HepG2 (cell line): ENCODE results near the gene TBC1D12. TPM values are rescaled to one million over a fixed set of nuclear protein-coding genes. Genes with fewer than 3 reads are reported as not detected.
A peak's percentile ranks its signal among the peaks of the same experiment; 100 is the strongest.

Experiments
- AHR ChIP-seq: IDR thresholded peaks from 2 replicates; pipeline ENCODE4 v1.6.1; 2018; ENCODE audit warnings: missing genetic modification reagents, missing compliant biosample characterization
- BCL6 ChIP-seq: IDR thresholded peaks from 2 replicates; pipeline ENCODE4 v1.6.1; 2016; ENCODE audit warnings: missing genetic modification reagents, missing compliant biosample characterization
- CBX2 ChIP-seq, 2 experiments: fragments of 200-600 bp in 1 of 2; sonication (generic); formaldehyde crosslinking in 1 of 2; IDR thresholded peaks; 2 replicates each; pipeline versions ENCODE4 v1.7.0 to v1.8.1; 2018 to 2022; ENCODE audit warnings: low read depth in 2 of 2, low read length in 1 of 2, mild to moderate bottlenecking in 1 of 2, missing genetic modification reagents in 1 of 2
- CC2D1A ChIP-seq: sonication (generic); formaldehyde crosslinking; IDR thresholded peaks from 2 replicates; pipeline ENCODE4 v1.8.1; 2023; ENCODE audit warnings: mild to moderate bottlenecking, missing genetic modification reagents
- IKZF4 ChIP-seq: sonication (generic); formaldehyde crosslinking; IDR thresholded peaks from 2 replicates; pipeline ENCODE4 v1.5.1; 2020; ENCODE audit warnings: borderline replicate concordance, mild to moderate bottlenecking, low read depth, missing genetic modification reagents; ENCODE audit errors: not compliant biosample characterization
- MED1 ChIP-seq: sonication (generic); formaldehyde crosslinking; IDR thresholded peaks from 2 replicates; pipeline ENCODE4 v1.4.0; 2020; ENCODE audit warnings: missing genetic modification reagents
- PHF21A ChIP-seq: sonication (generic); formaldehyde crosslinking; IDR thresholded peaks from 2 replicates; pipeline ENCODE4 v1.5.0; 2020; ENCODE audit warnings: mild to moderate bottlenecking, missing genetic modification reagents
- SCMH1 ChIP-seq: sonication (generic); formaldehyde crosslinking; IDR thresholded peaks from 2 replicates; pipeline ENCODE4 v1.9.0; 2021; ENCODE audit warnings: missing genetic modification reagents, mild to moderate bottlenecking, borderline replicate concordance
- TOE1 ChIP-seq: sonication (generic); formaldehyde crosslinking; IDR thresholded peaks from 2 replicates; pipeline ENCODE4 v1.4.0; 2020; ENCODE audit warnings: mild to moderate bottlenecking, missing genetic modification reagents
- ZNF224 ChIP-seq: sonication (generic); formaldehyde crosslinking; IDR thresholded peaks from 2 replicates; pipeline ENCODE4 v1.5.0; 2020; ENCODE audit warnings: mild to moderate bottlenecking, missing genetic modification reagents
- ZNF431 ChIP-seq: sonication (generic); formaldehyde crosslinking; IDR thresholded peaks from 2 replicates; pipeline ENCODE4 v1.9.0; 2022; ENCODE audit warnings: missing genetic modification reagents, low read depth, mild to moderate bottlenecking, borderline replicate concordance
- ZNF644 ChIP-seq: IDR thresholded peaks from 2 replicates; pipeline ENCODE4 v1.6.1; 2016; ENCODE audit warnings: low read depth
- ZNF749 ChIP-seq: sonication (generic); formaldehyde crosslinking; IDR thresholded peaks from 2 replicates; pipeline ENCODE4 v1.8.0; 2022; ENCODE audit warnings: mild to moderate bottlenecking, missing genetic modification reagents, moderate library complexity, borderline replicate concordance
- ZSCAN22 ChIP-seq: sonication (generic); formaldehyde crosslinking; IDR thresholded peaks from 2 replicates; pipeline ENCODE4 v1.4.0; 2020; ENCODE audit warnings: mild to moderate bottlenecking, missing genetic modification reagents
- ZSCAN30 ChIP-seq: sonication (generic); formaldehyde crosslinking; IDR thresholded peaks from 2 replicates; pipeline ENCODE4 v1.5.0; 2020; ENCODE audit warnings: mild to moderate bottlenecking, missing genetic modification reagents
- polyA plus RNA-seq, 8 experiments: library from polyadenylated mRNA; depleted of rRNA in 3 of 8; stranded (reverse) in 7 of 8; unstranded in 1 of 8; fragments of >200 nt; fragmentation: Illumina TruSeq in 4 of 8; extraction: Trizol in 4 of 8; gene quantifications; 2 replicates each; pipeline versions ENCODE4 v1.2.1 to v1.2.3, GENCODE V29; 2011 to 2016; ENCODE audit warnings: low read depth in 4 of 8, missing spikeins in 1 of 8, mixed read lengths in 1 of 8; ENCODE audit not compliant: insufficient read depth in 1 of 8
- total RNA-seq, 5 experiments: library from RNA; depleted of rRNA; stranded (reverse); fragments of >200 nt; fragmentation: Illumina TruSeq; extraction: Trizol; gene quantifications; 2 replicates each; pipeline ENCODE4 v1.2.3, GENCODE V29; 2016; ENCODE audit warnings: low read depth in 1 of 5
- TF ChIP-seq, protein P1 (sequence below): sonication (generic); formaldehyde crosslinking; IDR thresholded peaks from 2 replicates; pipeline ENCODE4 v1.4.0; 2020; ENCODE audit warnings: missing genetic modification reagents
- TF ChIP-seq, protein P2 (sequence below): IDR thresholded peaks from 2 replicates; pipeline ENCODE4 v1.6.1; 2016; ENCODE audit warnings: low read depth, missing genetic modification reagents, missing compliant biosample characterization
- TF ChIP-seq, protein P3 (sequence below): sonication (generic); formaldehyde crosslinking; IDR thresholded peaks from 2 replicates; pipeline ENCODE4 v1.8.0; 2022; ENCODE audit warnings: mild to moderate bottlenecking, missing genetic modification reagents
- TF ChIP-seq, protein P4 (sequence below): IDR thresholded peaks from 2 replicates; pipeline ENCODE4 v1.6.1; 2018; ENCODE audit warnings: missing genetic modification reagents

TBC1D12 gene
- total and polyA plus RNA-seq, 2 of the 13 experiments (the other 11 are each of a cell fraction or from before 2014, with no cell fraction given): 5.7 to 6.2 TPM

DNA sequence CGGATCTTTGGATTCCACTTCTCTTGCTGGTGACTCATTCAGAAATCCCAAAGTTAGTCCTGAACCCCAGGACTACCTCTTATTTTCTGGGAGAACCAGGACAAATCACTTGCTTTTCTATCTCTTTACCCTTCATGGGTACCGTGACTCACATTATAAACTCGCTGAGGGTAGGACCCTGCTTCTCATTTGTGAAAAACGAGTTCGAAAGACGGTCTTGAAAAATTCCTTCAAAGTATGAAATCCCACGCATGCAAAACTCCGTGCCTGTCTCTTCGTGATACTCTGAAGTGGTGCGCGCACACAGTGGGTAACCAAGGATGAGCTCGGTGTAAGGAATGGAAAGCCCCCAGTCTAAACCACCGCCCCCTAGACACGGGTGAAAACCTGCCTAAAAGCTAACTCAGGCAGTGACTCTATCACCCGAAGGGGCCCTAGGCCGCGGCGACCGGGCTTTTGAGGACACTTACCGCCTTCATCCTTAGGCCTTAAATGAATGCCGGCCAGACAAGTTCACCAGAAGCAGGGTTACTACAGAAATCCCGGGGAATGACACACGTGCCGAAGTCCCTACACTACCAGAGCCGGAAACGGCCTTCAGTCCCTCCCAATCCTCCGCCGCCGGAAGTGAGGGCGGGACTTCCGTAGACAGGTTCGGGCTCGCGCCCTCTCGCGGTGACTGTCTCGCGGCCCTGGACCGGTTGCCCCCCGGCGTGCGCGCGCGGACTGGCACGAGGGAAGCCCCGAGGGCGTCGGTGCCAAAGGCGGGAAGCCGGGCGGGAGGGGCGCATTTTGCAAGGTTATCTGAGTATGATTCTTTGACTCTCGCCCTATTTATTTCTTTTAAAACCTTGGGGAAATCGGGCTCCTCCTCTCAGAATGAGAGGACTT is 39.7 kb upstream of the TBC1D12 start, which contains the start of gene NOC3L (continued):
- TF ChIP-seq PHF21A (peak; percentile 84), TOE1 (CRISPR knock-in tag) (peak; percentile 73; the same call in 1 of the 2 replicates), CBX2 (IDR thresholded peaks at IDR 0.05; ENCODE audit: low read depth, low read length) (no peak), CBX2 (CRISPR knock-in tag; IDR thresholded peaks at IDR 0.05; ENCODE audit: low read depth) (peak; percentile 74), ZNF431 (peak; percentile 96), ZSCAN30 (CRISPR knock-in tag) (peak; percentile 98), ZNF224 (peak; percentile 94; the same call in 1 of the 2 replicates), MED1 (peak; percentile 83), CC2D1A (CRISPR knock-in tag) (peak; percentile 89), ZSCAN22 (CRISPR knock-in tag) (peak; percentile 68; the same call in 1 of the 2 replicates), IKZF4 (peak; percentile 89), AHR (peak; percentile 99; the same call in 1 of the 2 replicates), BCL6 (CRISPR knock-in tag) (peak; percentile 79), ZNF749 (CRISPR knock-in tag) (peak; percentile 90), ZNF644 (CRISPR knock-in tag) (peak; percentile 22; the same call in 1 of the 2 replicates), SCMH1 (CRISPR knock-in tag) (no peak)
- TF ChIP-seq, protein P1, sequence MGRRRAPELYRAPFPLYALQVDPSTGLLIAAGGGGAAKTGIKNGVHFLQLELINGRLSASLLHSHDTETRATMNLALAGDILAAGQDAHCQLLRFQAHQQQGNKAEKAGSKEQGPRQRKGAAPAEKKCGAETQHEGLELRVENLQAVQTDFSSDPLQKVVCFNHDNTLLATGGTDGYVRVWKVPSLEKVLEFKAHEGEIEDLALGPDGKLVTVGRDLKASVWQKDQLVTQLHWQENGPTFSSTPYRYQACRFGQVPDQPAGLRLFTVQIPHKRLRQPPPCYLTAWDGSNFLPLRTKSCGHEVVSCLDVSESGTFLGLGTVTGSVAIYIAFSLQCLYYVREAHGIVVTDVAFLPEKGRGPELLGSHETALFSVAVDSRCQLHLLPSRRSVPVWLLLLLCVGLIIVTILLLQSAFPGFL (CRISPR knock-in tag): 0 out of 2 replicates have a peak, but pooled peaks have one; percentile 21
- TF ChIP-seq, protein P2, sequence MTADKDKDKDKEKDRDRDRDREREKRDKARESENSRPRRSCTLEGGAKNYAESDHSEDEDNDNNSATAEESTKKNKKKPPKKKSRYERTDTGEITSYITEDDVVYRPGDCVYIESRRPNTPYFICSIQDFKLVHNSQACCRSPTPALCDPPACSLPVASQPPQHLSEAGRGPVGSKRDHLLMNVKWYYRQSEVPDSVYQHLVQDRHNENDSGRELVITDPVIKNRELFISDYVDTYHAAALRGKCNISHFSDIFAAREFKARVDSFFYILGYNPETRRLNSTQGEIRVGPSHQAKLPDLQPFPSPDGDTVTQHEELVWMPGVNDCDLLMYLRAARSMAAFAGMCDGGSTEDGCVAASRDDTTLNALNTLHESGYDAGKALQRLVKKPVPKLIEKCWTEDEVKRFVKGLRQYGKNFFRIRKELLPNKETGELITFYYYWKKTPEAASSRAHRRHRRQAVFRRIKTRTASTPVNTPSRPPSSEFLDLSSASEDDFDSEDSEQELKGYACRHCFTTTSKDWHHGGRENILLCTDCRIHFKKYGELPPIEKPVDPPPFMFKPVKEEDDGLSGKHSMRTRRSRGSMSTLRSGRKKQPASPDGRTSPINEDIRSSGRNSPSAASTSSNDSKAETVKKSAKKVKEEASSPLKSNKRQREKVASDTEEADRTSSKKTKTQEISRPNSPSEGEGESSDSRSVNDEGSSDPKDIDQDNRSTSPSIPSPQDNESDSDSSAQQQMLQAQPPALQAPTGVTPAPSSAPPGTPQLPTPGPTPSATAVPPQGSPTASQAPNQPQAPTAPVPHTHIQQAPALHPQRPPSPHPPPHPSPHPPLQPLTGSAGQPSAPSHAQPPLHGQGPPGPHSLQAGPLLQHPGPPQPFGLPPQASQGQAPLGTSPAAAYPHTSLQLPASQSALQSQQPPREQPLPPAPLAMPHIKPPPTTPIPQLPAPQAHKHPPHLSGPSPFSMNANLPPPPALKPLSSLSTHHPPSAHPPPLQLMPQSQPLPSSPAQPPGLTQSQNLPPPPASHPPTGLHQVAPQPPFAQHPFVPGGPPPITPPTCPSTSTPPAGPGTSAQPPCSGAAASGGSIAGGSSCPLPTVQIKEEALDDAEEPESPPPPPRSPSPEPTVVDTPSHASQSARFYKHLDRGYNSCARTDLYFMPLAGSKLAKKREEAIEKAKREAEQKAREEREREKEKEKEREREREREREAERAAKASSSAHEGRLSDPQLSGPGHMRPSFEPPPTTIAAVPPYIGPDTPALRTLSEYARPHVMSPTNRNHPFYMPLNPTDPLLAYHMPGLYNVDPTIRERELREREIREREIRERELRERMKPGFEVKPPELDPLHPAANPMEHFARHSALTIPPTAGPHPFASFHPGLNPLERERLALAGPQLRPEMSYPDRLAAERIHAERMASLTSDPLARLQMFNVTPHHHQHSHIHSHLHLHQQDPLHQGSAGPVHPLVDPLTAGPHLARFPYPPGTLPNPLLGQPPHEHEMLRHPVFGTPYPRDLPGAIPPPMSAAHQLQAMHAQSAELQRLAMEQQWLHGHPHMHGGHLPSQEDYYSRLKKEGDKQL (CRISPR knock-in tag): no peak
- TF ChIP-seq, protein P3, sequence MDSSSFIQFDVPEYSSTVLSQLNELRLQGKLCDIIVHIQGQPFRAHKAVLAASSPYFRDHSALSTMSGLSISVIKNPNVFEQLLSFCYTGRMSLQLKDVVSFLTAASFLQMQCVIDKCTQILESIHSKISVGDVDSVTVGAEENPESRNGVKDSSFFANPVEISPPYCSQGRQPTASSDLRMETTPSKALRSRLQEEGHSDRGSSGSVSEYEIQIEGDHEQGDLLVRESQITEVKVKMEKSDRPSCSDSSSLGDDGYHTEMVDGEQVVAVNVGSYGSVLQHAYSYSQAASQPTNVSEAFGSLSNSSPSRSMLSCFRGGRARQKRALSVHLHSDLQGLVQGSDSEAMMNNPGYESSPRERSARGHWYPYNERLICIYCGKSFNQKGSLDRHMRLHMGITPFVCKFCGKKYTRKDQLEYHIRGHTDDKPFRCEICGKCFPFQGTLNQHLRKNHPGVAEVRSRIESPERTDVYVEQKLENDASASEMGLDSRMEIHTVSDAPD (CRISPR knock-in tag): peak; percentile 92; the same call in 1 of the 2 replicates
- TF ChIP-seq, protein P4, sequence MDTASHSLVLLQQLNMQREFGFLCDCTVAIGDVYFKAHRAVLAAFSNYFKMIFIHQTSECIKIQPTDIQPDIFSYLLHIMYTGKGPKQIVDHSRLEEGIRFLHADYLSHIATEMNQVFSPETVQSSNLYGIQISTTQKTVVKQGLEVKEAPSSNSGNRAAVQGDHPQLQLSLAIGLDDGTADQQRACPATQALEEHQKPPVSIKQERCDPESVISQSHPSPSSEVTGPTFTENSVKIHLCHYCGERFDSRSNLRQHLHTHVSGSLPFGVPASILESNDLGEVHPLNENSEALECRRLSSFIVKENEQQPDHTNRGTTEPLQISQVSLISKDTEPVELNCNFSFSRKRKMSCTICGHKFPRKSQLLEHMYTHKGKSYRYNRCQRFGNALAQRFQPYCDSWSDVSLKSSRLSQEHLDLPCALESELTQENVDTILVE (CRISPR knock-in tag): peak; percentile 93; the same call in 1 of the 2 replicates
